EL (cell line): Measurements from ENCODE around the gene FN1.
"Not testable (repeated sequence)": the region's sequence is repeated elsewhere in the genome, so short reads cannot be mapped to it uniquely, and the experiment has no call there.

ENCODE experiments used
- DNase-seq: peaks from one replicate; pipeline ENCODE4 v3.0.0-alpha.2; 2016

Gene FN1

GRCh38 chr2:215363461-215364156 is 72.3 kb downstream of the FN1 start:
- no peak for DNase-seq

- no peak for DNase-seq
Measured at GRCh38 chr2:215363039-215363438, 72.8 kb downstream of the FN1 start.

GRCh38 chr2:215362562-215362904 is 73.3 kb downstream of the FN1 start:
- no peak for DNase-seq

GRCh38 chr2:215361876-215362561 is 73.8 kb downstream of the FN1 start:
- DNase-seq = no peak

- no peak for DNase-seq
Measured at GRCh38 chr2:215361211-215361875, 74.5 kb downstream of the FN1 start.

GRCh38 chr2:215360596-215360995 is 75.3 kb downstream of the FN1 start:
- DNase-seq = no peak

- not testable (repeated sequence) for DNase-seq
Measured at GRCh38 chr2:215360059-215360458, 75.8 kb downstream of the FN1 start.

GRCh38 chr2:215359576-215359922 is 76.3 kb downstream of the FN1 start:
- DNase-seq = no peak

GRCh38 chr2:215358891-215359575 is 76.8 kb downstream of the FN1 start:
- DNase-seq = no peak

GRCh38 chr2:215358312-215358845 is 77.5 kb downstream of the FN1 start:
- DNase-seq = no peak

- no peak for DNase-seq
Measured at GRCh38 chr2:215357660-215358059, 78.2 kb downstream of the FN1 start.

- peak; percentile 20 for DNase-seq
Measured at GRCh38 chr2:215356948-215357461, 78.9 kb downstream of the FN1 start.

- no peak for DNase-seq
Measured at GRCh38 chr2:215356334-215356947, 79.4 kb downstream of the FN1 start.

GRCh38 chr2:215355801-215356200 is 80.1 kb downstream of the FN1 start:
- no peak for DNase-seq

GRCh38 chr2:215354771-215355695 is 80.8 kb downstream of the FN1 start:
- no peak for DNase-seq

GRCh38 chr2:215352602-215353001 is 83.3 kb downstream of the FN1 start:
- no peak for DNase-seq

- no peak for DNase-seq
Measured at GRCh38 chr2:215347878-215348277, 88.0 kb downstream of the FN1 start.

GRCh38 chr2:215338883-215339679 is 96.8 kb downstream of the FN1 start:
- DNase-seq = no peak

- no peak for DNase-seq
Measured at GRCh38 chr2:215332872-215333595, 102.8 kb downstream of the FN1 start.

- DNase-seq = no peak
Measured at GRCh38 chr2:215328066-215328465, 107.8 kb downstream of the FN1 start.
